Common myeloid progenitor, CD34-positive (primary cell): ENCODE results near the gene TMEM18.

ENCODE experiments used
- CTCF ChIA-PET: fragments of 350-600 bp; sonication (Branson Sonifier 250); formaldehyde crosslinking; loops from one replicate; lab custom pipeline; 2021; ENCODE audit warnings: antibody characterized with exemption; lab: Charles Lee
- POLR2A ChIA-PET: fragments of 350-600 bp; sonication (Branson Sonifier 250); formaldehyde crosslinking; loops from one replicate; lab custom pipeline; 2021; ENCODE audit warnings: antibody characterized with exemption; lab: Charles Lee
- DNase-seq, 3 donors: peaks; one replicate each; pipeline versions ENCODE4 v3.0.0 to v3.0.0-alpha.2; 2013
- H3K27ac ChIP-seq, 2 experiments: 1 replicate in 1 of 2; 2 replicates in 1 of 2; pipeline ENCODE4 v1.7.0; 2013; ENCODE audit warnings: inconsistent platforms in 2 of 2, low read length in 2 of 2, mild to moderate bottlenecking in 2 of 2, low read depth in 1 of 2, moderate library complexity in 1 of 2; ENCODE audit not compliant: severe bottlenecking in 2 of 2, insufficient read depth in 1 of 2, poor library complexity in 1 of 2
- H3K27me3 ChIP-seq, 5 experiments: replicated peaks in 2 of 5; 1 replicate in 3 of 5; 2 replicates in 2 of 5; pipeline versions ENCODE4 v1.6.1 to v1.7.0; 2013; ENCODE audit warnings: low read length in 4 of 5, mild to moderate bottlenecking in 2 of 5, moderate library complexity in 2 of 5, inconsistent platforms in 1 of 5; ENCODE audit not compliant: insufficient read depth in 5 of 5, control insufficient read depth in 4 of 5
- H3K36me3 ChIP-seq, 4 experiments: 1 replicate in 2 of 4; 2 replicates in 2 of 4; pipeline versions ENCODE4 v1.6.1 to v1.7.0; 2013; ENCODE audit warnings: low read length in 3 of 4, control low read depth in 1 of 4, mild to moderate bottlenecking in 1 of 4; ENCODE audit not compliant: control insufficient read depth in 4 of 4, insufficient read depth in 4 of 4
- H3K4me1 ChIP-seq, 4 experiments: 1 replicate in 3 of 4; 2 replicates in 1 of 4; pipeline versions ENCODE4 v1.6.1 to v1.7.1; 2013; ENCODE audit warnings: low read length in 3 of 4, mild to moderate bottlenecking in 3 of 4, control low read depth in 1 of 4, inconsistent platforms in 1 of 4, moderate library complexity in 1 of 4; ENCODE audit not compliant: control insufficient read depth in 4 of 4, insufficient read depth in 4 of 4; ENCODE audit errors: control extremely low read depth in 1 of 4
- H3K4me3 ChIP-seq, 7 experiments: 1 replicate in 4 of 7; 2 replicates in 3 of 7; pipeline versions ENCODE4 v1.5.1 to v1.7.0; 2013; ENCODE audit warnings: mild to moderate bottlenecking in 7 of 7, low read length in 6 of 7, moderate library complexity in 6 of 7, inconsistent platforms in 2 of 7, low read depth in 2 of 7, control low read depth in 1 of 7; ENCODE audit not compliant: insufficient read depth in 4 of 7, control insufficient read depth in 1 of 7; ENCODE audit errors: extremely low read depth in 1 of 7
- H3K9me3 ChIP-seq, 5 experiments: 1 replicate in 4 of 5; 2 replicates in 1 of 5; pipeline versions ENCODE4 v1.6.1 to v1.7.1; 2013; ENCODE audit warnings: low read length in 4 of 5, mild to moderate bottlenecking in 2 of 5, inconsistent platforms in 1 of 5, low read depth in 1 of 5, moderate library complexity in 1 of 5; ENCODE audit not compliant: control insufficient read depth in 4 of 5, insufficient read depth in 2 of 5; ENCODE audit errors: control extremely low read depth in 1 of 5
- WGBS: methylation state at CpG from one replicate; pipeline ENCODE4 v1.1.5; 2013; ENCODE audit not compliant: insufficient coverage; 5-methylcytosine and 5-hydroxymethylcytosine counted together

Gene TMEM18

GRCh38 chr2:663221-663620 is 14.0 kb downstream of the TMEM18 start:
- Histone ChIP-seq H3K4me1 (peaks cover 0 to 15% (median 12%) of the 10 kb centered on the region in 4 experiments), H3K27me3 (peaks cover 0 to 1% (median 0%) of the 10 kb centered on the region in 5 experiments), H3K4me3 (no peak overlapping the region), H3K27ac (no peak overlapping the region), H3K9me3 (peaks cover 0 to 19% (median 16%) of the 10 kb centered on the region in 5 experiments), H3K36me3 (peaks cover 13 to 39% (median 17%) of the 10 kb centered on the region in 4 experiments)
- CTCF ChIA-PET = interaction anchor here (0.7 to 2.5 kb wide), 12 partner anchors 9 to 418 kb away, joined by 3 to 14 read pairs (median 4); no protein-coding TSS in a partner anchor
- WGBS = 86% methylated on average over 10 of the region's 13 CpGs
- POLR2A ChIA-PET = no interaction called here
- DNase-seq = no peak

DNA sequence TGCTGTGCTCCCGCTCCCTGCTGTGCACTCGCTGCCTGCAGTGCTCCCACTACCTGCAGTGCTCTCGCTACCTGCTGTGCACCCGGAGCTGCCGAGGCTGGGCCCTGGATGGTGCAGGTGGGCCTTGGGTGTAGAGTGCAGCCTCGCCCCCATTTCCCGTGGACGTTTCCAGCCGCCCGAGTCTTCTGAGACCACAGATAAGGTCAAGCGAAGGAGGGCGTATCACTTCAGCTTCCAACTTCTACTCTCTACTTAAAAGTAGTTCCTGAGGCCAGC is 15.9 kb downstream of the TMEM18 start:
- WGBS = 93% methylated on average over 8 of the region's 12 CpGs
- Histone ChIP-seq H3K36me3 (peaks cover 4 to 21% (median 8%) of the 10 kb centered on the region in 4 experiments), H3K4me1 (peaks cover 0 to 16% (median 14%) of the 10 kb centered on the region in 4 experiments), H3K27ac (no peak overlapping the region), H3K4me3 (no peak overlapping the region), H3K27me3 (peaks cover 0 to 1% (median 0%) of the 10 kb centered on the region in 5 experiments), H3K9me3 (peaks cover 0 to 14% (median 12%) of the 10 kb centered on the region in 5 experiments)
- DNase-seq = no peak
- CTCF ChIA-PET = interaction anchor here (0.7 to 2.5 kb wide), 4 partner anchors 12 to 1080 kb away, joined by 3 to 14 read pairs (median 4); no protein-coding TSS in a partner anchor
- POLR2A ChIA-PET = no interaction called here

- H3K4me3 ChIP-seq = no peak overlapping the region
- peaks cover 0 to 16% (median 14%) of the 10 kb centered on the region in 4 experiments for H3K4me1 ChIP-seq
These were observed 16.4 kb downstream of the TMEM18 start for GRCh38 chr2:660586-661359.

GRCh38 chr2:660029-660428 is 17.2 kb downstream of the TMEM18 start:
- peaks cover 0 to 2% (median 0%) of the 10 kb centered on the region in 5 experiments for H3K9me3 ChIP-seq
- POLR2A ChIA-PET = no interaction called here
- H3K36me3 ChIP-seq = peaks cover 0 to 8% (median under 1%) of the 10 kb centered on the region in 4 experiments
- no peak overlapping the region for H3K27ac ChIP-seq
- CTCF ChIA-PET = interaction anchor here (1.0 kb wide), 1 partner anchor 11 kb away, joined by 3 read pairs; no protein-coding TSS in a partner anchor
- peaks cover 0 to 16% (median 14%) of the 10 kb centered on the region in 4 experiments for H3K4me1 ChIP-seq
- 98% methylated on average over 9 of the region's 12 CpGs for WGBS
- no peak for DNase-seq
- H3K4me3 ChIP-seq = no peak overlapping the region
- peaks cover 0 to 1% (median 0%) of the 10 kb centered on the region in 5 experiments for H3K27me3 ChIP-seq

More at GRCh38 chr2:660586-661359, 16.4 kb downstream of the TMEM18 start:
- DNase-seq = no peak
- CTCF ChIA-PET = interaction anchor here (0.8 to 2.5 kb wide), 3 partner anchors 13 to 131 kb away, joined by 3 to 14 read pairs (median 4); no protein-coding TSS in a partner anchor
- peaks cover 0 to 9% (median 7%) of the 10 kb centered on the region in 5 experiments for H3K9me3 ChIP-seq
- peaks cover 0 to 1% (median 0%) of the 10 kb centered on the region in 5 experiments for H3K27me3 ChIP-seq
- 94% methylated on average over 29 of the region's 29 CpGs for WGBS
- POLR2A ChIA-PET = no interaction called here
- peaks cover 0 to 16% (median 5%) of the 10 kb centered on the region in 4 experiments for H3K36me3 ChIP-seq
- no peak overlapping the region for H3K27ac ChIP-seq

DNA sequence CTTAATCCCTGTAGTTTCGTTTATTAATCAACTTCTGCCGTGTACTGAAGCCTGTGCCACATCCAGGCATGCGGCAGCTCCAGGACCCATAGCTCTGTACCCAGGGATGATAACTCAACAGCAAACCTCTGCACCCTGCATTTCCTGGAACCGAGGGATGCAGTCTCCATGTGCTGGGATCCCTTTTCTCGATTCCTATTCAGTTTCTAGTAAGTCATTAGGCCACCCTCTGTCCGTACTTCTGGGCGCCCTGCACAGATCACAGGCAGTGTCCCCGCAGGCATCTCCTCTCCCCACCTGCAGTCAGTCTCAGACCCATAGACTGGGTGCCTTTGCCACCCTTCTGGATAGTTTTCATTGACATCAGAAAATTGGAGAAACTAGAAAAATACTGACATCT is 18.8 kb downstream of the TMEM18 start:
- ChIA-PET POLR2A (no interaction called here), CTCF (interaction anchor here (1.5 kb wide), 1 partner anchor 9 kb away, joined by 4 read pairs; no protein-coding TSS in a partner anchor)
- H3K27ac ChIP-seq = no peak overlapping the region
- no peaks in the 10 kb centered on the region for H3K9me3 ChIP-seq
- peaks cover 0 to 16% (median 14%) of the 10 kb centered on the region in 4 experiments for H3K4me1 ChIP-seq
- peaks cover 0 to 1% (median 0%) of the 10 kb centered on the region in 4 experiments for H3K36me3 ChIP-seq
- peaks cover 0 to 1% (median 0%) of the 10 kb centered on the region in 5 experiments for H3K27me3 ChIP-seq
- 95% methylated on average over 7 of the region's 8 CpGs for WGBS
- no peak for DNase-seq
- H3K4me3 ChIP-seq = no peak overlapping the region

DNA sequence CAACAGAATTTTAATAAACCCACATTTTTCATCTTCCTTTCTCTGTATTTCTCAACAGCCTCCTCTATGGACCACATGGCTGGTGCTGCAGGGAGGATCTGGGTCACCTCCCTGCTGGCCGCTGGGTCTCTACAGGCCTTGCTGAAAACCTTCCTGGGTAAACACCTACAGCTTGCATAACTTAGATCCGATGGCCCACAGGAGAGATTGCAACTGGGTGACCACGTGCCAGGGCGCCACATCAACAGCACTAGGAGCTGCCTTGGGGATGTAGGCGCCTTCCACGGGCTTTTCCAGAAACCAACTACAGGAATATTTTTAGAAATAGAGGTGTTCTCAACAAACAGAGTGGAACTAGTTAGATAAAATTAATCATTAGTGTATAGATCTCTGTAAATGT is 19.4 kb downstream of the TMEM18 start:
- Histone ChIP-seq H3K27me3 (peaks cover 0 to 1% (median 0%) of the 10 kb centered on the region in 5 experiments), H3K9me3 (no peaks in the 10 kb centered on the region), H3K27ac (no peak overlapping the region), H3K36me3 (no peaks in the 10 kb centered on the region), H3K4me3 (no peak overlapping the region), H3K4me1 (peaks cover 0 to 11% (median 10%) of the 10 kb centered on the region in 4 experiments)
- no peak for DNase-seq
- WGBS = 90% methylated on average over 4 of the region's 6 CpGs
- ChIA-PET POLR2A (no interaction called here), CTCF (interaction anchor here (1.5 to 2.1 kb wide), 3 partner anchors 10 to 128 kb away, joined by 3 to 5 read pairs (median 4); no protein-coding TSS in a partner anchor)
